ENCODE results near the gene CPNE9. TPM values are rescaled to one million over a fixed set of nuclear protein-coding genes. Genes with fewer than 3 reads are reported as not detected.

CPNE9 gene
- polyA plus RNA-seq, 12 donors: 0.29 TPM; not detected in 11

GRCh38 chr3:9715764-9716437 is 12.3 kb downstream of the CPNE9 start:
- DNase-seq: peak; percentile 67

- no peak for DNase-seq
Observed at GRCh38 chr3:9716801-9717555, 13.3 kb downstream of the CPNE9 start.

GRCh38 chr3:9717563-9717962 is 13.9 kb downstream of the CPNE9 start:
- no peak for DNase-seq

- DNase-seq: no peak
Observed at GRCh38 chr3:9718118-9718517, 14.5 kb downstream of the CPNE9 start.

- no peak for DNase-seq
Observed at GRCh38 chr3:9721015-9721699, 17.5 kb downstream of the CPNE9 start.

GRCh38 chr3:9721700-9722060 is 18.0 kb downstream of the CPNE9 start:
- DNase-seq: no peak

- no peak for DNase-seq
Observed at GRCh38 chr3:9725775-9726515, 22.3 kb downstream of the CPNE9 start.

GRCh38 chr3:9727041-9727595 is 23.5 kb downstream of the CPNE9 start:
- no peak for DNase-seq

GRCh38 chr3:9727743-9728142 is 24.1 kb downstream of the CPNE9 start:
- DNase-seq: no peak

GRCh38 chr3:9729419-9729818 is 25.8 kb downstream of the CPNE9 start:
- no peak for DNase-seq

GRCh38 chr3:9730657-9731205 is 27.1 kb downstream of the CPNE9 start:
- no peak for DNase-seq

- peak; percentile 99 for DNase-seq
Observed at GRCh38 chr3:9731206-9732079, 27.8 kb downstream of the CPNE9 start, which contains the start of gene BRPF1. Gene BRPF1, plus strand, starts transcription at chr3:9731735. Its CDS starts 2,406 bp downstream, at chr3:9734141.

GRCh38 chr3:9732080-9732739 is 28.6 kb downstream of the CPNE9 start:
- no peak for DNase-seq

GRCh38 chr3:9732740-9733115 is 29.1 kb downstream of the CPNE9 start:
- DNase-seq: no peak

- no peak for DNase-seq
Observed at GRCh38 chr3:9736831-9737230, 33.2 kb downstream of the CPNE9 start.

GRCh38 chr3:9739181-9739580 is 35.5 kb downstream of the CPNE9 start:
- DNase-seq: no peak

GRCh38 chr3:9742560-9742959 is 38.9 kb downstream of the CPNE9 start:
- DNase-seq: no peak

- no peak for DNase-seq
Observed at GRCh38 chr3:9743548-9743947, 39.9 kb downstream of the CPNE9 start.

- no peak for DNase-seq
Observed at GRCh38 chr3:9744162-9744561, 40.5 kb downstream of the CPNE9 start.

- DNase-seq: no peak
Observed at GRCh38 chr3:9745521-9745920, 41.9 kb downstream of the CPNE9 start.
